Ovary (tissue), 9 donors: Measurements from ENCODE around the gene DYNLT2. TPM values are rescaled to one million over a fixed set of nuclear protein-coding genes. Genes with fewer than 3 reads are reported as not detected.

Experiments used
- DNase-seq, 5 donors: peaks; one replicate each; pipeline ENCODE4 v3.0.0-alpha.2; 2019 to 2020
- H3K27ac ChIP-seq, 2 donors: fragments of 200-600 bp; one replicate each; pipeline versions ENCODE4 v1.5.1 to v1.8.0; 2019 to 2022
- H3K27me3 ChIP-seq: fragments of 200-600 bp; one replicate; pipeline ENCODE4 v1.8.0; 2022
- H3K36me3 ChIP-seq: fragments of 200-600 bp; sonication (generic); one replicate; pipeline ENCODE4 v1.5.1; 2019
- H3K4me1 ChIP-seq: one replicate; pipeline ENCODE4 v1.8.1; 2013; ENCODE audit warnings: mild to moderate bottlenecking, moderate library complexity; ENCODE audit not compliant: insufficient read depth
- H3K4me3 ChIP-seq: fragments of 200-600 bp; sonication (generic); one replicate; pipeline ENCODE4 v1.5.1; 2017
- H3K9me3 ChIP-seq, 2 donors: fragments of 200-600 bp in 1 of 2; sonication (generic) in 1 of 2; one replicate each; pipeline versions ENCODE4 v1.5.1 to v1.8.1; 2013 to 2019; ENCODE audit warnings: mild to moderate bottlenecking in 1 of 2, moderate library complexity in 1 of 2
- EP300 ChIP-seq: sonication (generic); formaldehyde crosslinking; IDR thresholded peaks from one replicate; pipeline ENCODE4 v1.6.1; 2017; ENCODE audit warnings: antibody characterized with exemption
- POLR2A ChIP-seq: fragments of 450-650 bp; IDR thresholded peaks from one replicate; pipeline ENCODE4 v1.6.1; 2017; ENCODE audit warnings: antibody characterized with exemption, mild to moderate bottlenecking, moderate library complexity
- WGBS, 3 donors: extraction: QIAGEN DNeasy Blood & Tissue Kit in 1 of 3; methylation state at CpG; one replicate each; pipeline versions ENCODE4 v1.1.5 to v1.1.7; 2013 to 2017; 5-methylcytosine and 5-hydroxymethylcytosine counted together
- intact Hi-C, 4 donors: fragments of 100-400 bp; cut with DNase I; formaldehyde crosslinking; loops; one replicate each; pipeline versions ENCODE4 v1.11.0 to v1.15.1; 2022 to 2023
- polyA plus RNA-seq, 2 donors: library from polyadenylated mRNA; stranded (reverse); fragments of 200-250 nt in 1 of 2; fragments of 350-450 nt in 1 of 2; fragmentation: Illumina TruSeq in 1 of 2; extraction: RNeasy Lipid Tissue Mini Kit (QIAGEN cat#74804) in 1 of 2; gene quantifications; one replicate each; pipeline ENCODE4 v1.2.3, GENCODE V29; 2013 to 2014
- total RNA-seq, 7 donors: library from RNA; depleted of rRNA in 2 of 7; stranded (reverse); fragments of >200 nt in 2 of 7; fragmentation: NEBNext Ultra II Directional in 3 of 7; extraction: Animal tissue kit (Norgen Biotek cat#: 25700) in 3 of 7; gene quantifications; one replicate each; pipeline versions ENCODE4 v1.1.0 to v1.2.4, GENCODE V29; 2016 to 2023
- TF ChIP-seq, protein P1 (sequence below), 3 donors: fragments of 450-650 bp in 2 of 3; fragments of 200-600 bp in 1 of 3; IDR thresholded peaks; one replicate each; pipeline versions ENCODE4 v1.5.1 to v1.8.0; 2016 to 2022; ENCODE audit warnings: antibody characterized with exemption in 3 of 3, mild to moderate bottlenecking in 1 of 3
- donor health status: DM: no; HTN: no; CAD: no; lungs with moderate emphysema.
- donor health status: DM: no; HTN: no; CAD: no.
- donor health status: Bipolar disorder and iron deficiency.
- donor health status: DM: yes; HTN: yes; CAD: no.
- donor health status: DM: no; HTN: no; CAD: no.
- donor health status: DM: yes; HTN: yes; CAD: no.

Gene DYNLT2
- total and polyA plus RNA-seq, 9 donors = 1.7 to 4.6 (median 3.1) TPM

DNA sequence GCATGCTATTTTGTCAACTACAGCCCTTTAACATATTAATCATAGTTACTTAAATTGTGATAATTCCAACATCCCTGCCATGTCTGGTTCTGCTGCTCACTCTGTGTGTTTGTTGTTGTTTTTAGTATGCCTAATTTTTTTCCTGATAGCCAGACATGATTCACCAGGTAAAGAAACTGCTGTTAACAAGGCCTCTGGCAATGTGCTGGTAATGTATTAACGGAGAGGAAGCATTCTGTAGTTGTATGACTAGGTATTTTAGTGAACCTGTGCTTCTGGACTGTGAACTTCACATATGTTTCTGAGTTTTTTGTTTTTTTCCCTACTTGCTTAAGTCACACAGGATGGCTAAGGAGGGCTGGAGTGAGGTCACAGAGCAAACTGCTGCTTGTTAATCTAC lies 4.8 kb downstream of the DYNLT2 start:
- no peak for DNase-seq
- H3K9me3 ChIP-seq = no peaks in the 10 kb centered on the region
- intact Hi-C loops = no loop called here
- no peaks in the 10 kb centered on the region for H3K36me3 ChIP-seq
- H3K27ac ChIP-seq = no peak overlapping the region
- no peak overlapping the region for H3K4me3 ChIP-seq
- no peaks in the 10 kb centered on the region for H3K4me1 ChIP-seq
- H3K27me3 ChIP-seq = no peaks in the 10 kb centered on the region
- 82 to 89% (median 84%) methylated on average over 1 of the region's 1 CpG for WGBS, 3 donors
- TF ChIP-seq, protein P1, sequence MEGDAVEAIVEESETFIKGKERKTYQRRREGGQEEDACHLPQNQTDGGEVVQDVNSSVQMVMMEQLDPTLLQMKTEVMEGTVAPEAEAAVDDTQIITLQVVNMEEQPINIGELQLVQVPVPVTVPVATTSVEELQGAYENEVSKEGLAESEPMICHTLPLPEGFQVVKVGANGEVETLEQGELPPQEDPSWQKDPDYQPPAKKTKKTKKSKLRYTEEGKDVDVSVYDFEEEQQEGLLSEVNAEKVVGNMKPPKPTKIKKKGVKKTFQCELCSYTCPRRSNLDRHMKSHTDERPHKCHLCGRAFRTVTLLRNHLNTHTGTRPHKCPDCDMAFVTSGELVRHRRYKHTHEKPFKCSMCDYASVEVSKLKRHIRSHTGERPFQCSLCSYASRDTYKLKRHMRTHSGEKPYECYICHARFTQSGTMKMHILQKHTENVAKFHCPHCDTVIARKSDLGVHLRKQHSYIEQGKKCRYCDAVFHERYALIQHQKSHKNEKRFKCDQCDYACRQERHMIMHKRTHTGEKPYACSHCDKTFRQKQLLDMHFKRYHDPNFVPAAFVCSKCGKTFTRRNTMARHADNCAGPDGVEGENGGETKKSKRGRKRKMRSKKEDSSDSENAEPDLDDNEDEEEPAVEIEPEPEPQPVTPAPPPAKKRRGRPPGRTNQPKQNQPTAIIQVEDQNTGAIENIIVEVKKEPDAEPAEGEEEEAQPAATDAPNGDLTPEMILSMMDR (IDR thresholded peaks at IDR 0.05) = no peak
- no peak for TF ChIP-seq EP300
- TF ChIP-seq POLR2A = no peak

DNA sequence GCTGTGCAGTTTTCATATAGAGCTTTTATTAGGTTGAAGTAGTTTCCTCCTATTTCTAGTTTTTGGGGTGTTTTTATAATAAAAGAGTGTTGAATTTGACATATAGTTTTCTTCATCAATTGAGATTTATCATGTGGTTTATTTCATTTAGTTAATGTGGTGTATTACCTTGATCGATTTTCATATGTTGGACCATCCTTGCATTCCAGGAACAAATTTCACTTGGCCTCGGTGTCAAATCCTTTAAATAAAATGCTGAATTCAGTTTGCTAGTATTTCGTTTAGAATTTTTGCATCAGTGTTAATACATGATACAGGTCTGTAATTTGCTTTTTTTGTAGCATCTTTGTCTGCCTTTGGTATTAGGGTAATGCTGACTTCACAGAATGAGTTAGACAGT lies 6.0 kb downstream of the DYNLT2 start:
- H3K4me3 ChIP-seq = no peak overlapping the region
- no peak for DNase-seq
- no peaks in the 10 kb centered on the region for H3K27me3 ChIP-seq
- no peaks in the 10 kb centered on the region for H3K9me3 ChIP-seq
- intact Hi-C loops = no loop called here
- H3K27ac ChIP-seq = no peak overlapping the region
- no peaks in the 10 kb centered on the region for H3K36me3 ChIP-seq
- TF ChIP-seq, protein P1 (IDR thresholded peaks at IDR 0.05) = no peak
- TF ChIP-seq POLR2A (no peak), EP300 (no peak)
- 87% methylated on average over 3 of the region's 3 CpGs for WGBS, 3 donors
- no peaks in the 10 kb centered on the region for H3K4me1 ChIP-seq

DNA sequence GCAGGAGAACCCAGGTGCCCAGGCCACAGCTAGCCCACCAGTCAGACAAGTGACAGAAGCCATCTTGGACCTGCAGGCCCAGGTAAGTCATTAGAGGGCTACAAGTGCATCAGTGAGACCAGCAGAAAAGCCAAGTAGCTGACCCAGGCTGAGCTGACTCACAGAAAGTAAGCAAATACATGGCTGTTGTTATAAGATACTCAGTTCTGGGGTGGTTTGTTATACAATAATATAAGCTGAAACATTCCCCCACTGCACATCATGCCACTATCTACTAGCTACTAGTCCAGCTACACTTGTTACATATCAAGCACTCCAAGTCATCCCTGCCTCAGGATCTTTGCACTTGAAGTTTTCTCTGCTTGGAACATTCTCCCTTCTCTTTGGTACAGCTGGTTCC lies 10.0 kb downstream of the DYNLT2 start:
- TF ChIP-seq, protein P1 (IDR thresholded peaks at IDR 0.05) = no peak
- no peak for TF ChIP-seq EP300
- no peak for TF ChIP-seq POLR2A
- no peak overlapping the region for H3K4me3 ChIP-seq
- H3K36me3 ChIP-seq = no peaks in the 10 kb centered on the region
- H3K27me3 ChIP-seq = no peaks in the 10 kb centered on the region
- no peaks in the 10 kb centered on the region for H3K4me1 ChIP-seq
- H3K9me3 ChIP-seq = no peaks in the 10 kb centered on the region
- intact Hi-C loops = no loop called here
- H3K27ac ChIP-seq = no peak overlapping the region
- DNase-seq = no peak

DNA sequence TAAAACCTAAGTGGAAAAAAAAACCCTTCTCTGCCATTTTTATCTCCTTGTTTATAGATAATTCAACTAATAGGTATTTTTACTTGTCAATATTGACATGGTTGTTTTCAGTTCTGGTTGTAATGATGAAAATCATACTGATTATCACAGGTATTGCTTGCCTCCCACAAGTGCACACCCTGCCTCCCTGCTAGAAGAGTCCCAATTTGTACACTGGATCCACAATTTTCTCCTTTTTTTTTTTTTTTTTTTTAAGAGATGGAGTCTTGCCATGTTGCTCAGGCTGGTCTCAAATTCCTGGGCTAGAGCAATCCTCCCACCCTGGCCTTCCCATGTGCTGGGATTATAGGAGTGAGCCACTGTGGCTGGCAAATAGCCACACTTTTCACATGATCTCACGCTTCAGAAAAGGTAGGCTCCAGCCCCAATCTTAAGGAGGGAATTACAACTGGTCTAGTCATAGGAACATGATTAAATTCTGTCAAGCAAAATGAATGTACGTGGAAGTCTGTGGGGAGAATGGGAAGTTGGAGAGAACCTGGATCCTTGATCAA lies 12.3 kb downstream of the DYNLT2 start:
- no peaks in the 10 kb centered on the region for H3K36me3 ChIP-seq
- no peak overlapping the region for H3K4me3 ChIP-seq
- H3K9me3 ChIP-seq = no peaks in the 10 kb centered on the region
- TF ChIP-seq POLR2A = no peak
- 53 to 60% (median 55%) methylated on average over 2 of the region's 2 CpGs for WGBS, 3 donors
- intact Hi-C loops = no loop called here
- H3K27ac ChIP-seq = no peak overlapping the region
- no peaks in the 10 kb centered on the region for H3K4me1 ChIP-seq
- no peak for DNase-seq
- no peaks in the 10 kb centered on the region for H3K27me3 ChIP-seq

DNA sequence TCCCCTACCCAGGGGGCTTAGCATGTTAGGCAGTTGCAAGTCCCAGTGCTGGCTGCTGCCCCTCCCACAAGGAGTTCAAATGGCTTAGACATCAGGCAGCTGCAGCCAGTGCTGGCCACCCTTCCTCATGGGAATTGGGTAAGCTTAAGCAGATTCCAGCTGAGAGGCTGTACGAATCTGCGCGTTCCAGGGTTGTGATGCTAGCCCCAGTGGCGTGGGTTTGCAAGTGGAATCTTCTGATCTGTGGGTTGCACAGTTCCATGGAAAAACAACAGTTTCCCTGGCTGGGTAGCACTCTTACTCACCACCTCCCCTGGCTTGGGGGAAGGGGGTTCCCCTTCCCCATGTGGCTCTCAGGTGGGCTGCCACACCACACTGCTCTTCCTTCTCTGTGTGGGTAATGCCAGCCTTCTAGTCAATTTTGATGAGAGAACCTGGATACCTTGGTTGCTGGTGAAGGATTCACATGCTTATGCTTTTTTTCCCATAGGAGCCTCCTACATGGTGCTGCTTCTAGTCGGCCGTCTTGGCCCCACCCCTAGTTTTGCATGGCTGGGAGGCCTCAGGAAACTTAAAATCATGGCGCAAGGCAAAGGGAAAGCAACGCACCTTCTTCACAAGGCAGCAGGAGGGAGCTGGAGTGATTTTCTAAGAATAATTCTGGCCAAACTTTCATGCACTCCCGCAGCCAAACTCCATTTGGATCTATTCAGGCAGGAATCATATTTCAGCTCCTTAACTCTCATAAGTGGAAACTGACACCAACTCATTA lies 13.0 kb downstream of the DYNLT2 start:
- Histone ChIP-seq H3K4me3 (no peak overlapping the region), H3K36me3 (no peaks in the 10 kb centered on the region), H3K27me3 (no peaks in the 10 kb centered on the region), H3K4me1 (no peaks in the 10 kb centered on the region), H3K9me3 (no peaks in the 10 kb centered on the region), H3K27ac (no peak overlapping the region)
- no peak for DNase-seq
- TF ChIP-seq, protein P1 (IDR thresholded peaks at IDR 0.05) = no peak
- no peak for TF ChIP-seq POLR2A
- TF ChIP-seq EP300 = no peak
- 43 to 53% (median 46%) methylated on average over 9 of the region's 9 CpGs for WGBS, 3 donors
- intact Hi-C loops = no loop called here
